ENCODE measurements around the gene PMFBP1.

- no peak for TF ChIP-seq POLR2AphosphoS5 (IDR thresholded peaks at IDR 0.05; ENCODE audit: low read depth)
- TF ChIP-seq CTCF (IDR thresholded peaks at IDR 0.05; ENCODE audit: insufficient read depth, low read length): no peak
- no peak for TF ChIP-seq REST (IDR thresholded peaks at IDR 0.05; ENCODE audit: insufficient replicate concordance, low read depth)
Measured at GRCh38 chr16:72083778-72084404, 88.1 kb downstream of the PMFBP1 start.

Data from HL-60 (cell line).